Measurements from ENCODE around the gene SFT2D1. TPM values are rescaled to one million over a fixed set of nuclear protein-coding genes. Genes with fewer than 3 reads are reported as not detected.

Gene SFT2D1
- total and polyA plus RNA-seq, 8 donors, result 4.7 to 96.8 (median 44.5) TPM

DNA sequence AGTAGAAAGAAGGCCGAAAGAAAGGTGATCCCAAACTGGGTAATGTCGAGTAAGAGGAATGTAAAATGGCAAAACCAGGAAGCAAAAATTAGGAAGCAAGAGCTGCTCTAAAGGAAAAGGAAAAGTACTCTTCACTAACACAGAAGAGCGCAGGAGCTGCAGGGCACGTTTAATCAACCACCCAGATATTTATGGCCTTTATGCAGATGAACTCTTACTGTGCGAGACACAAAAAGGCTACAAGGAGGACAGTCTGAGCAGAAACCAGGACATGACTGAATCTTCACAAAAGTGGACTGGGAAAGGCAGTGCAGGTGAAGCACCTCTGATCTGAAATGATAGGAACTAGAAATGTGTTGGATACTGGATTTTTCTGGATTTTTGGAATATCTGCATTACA is 18.9 kb downstream of the SFT2D1 start:
- TF ChIP-seq, protein P1, sequence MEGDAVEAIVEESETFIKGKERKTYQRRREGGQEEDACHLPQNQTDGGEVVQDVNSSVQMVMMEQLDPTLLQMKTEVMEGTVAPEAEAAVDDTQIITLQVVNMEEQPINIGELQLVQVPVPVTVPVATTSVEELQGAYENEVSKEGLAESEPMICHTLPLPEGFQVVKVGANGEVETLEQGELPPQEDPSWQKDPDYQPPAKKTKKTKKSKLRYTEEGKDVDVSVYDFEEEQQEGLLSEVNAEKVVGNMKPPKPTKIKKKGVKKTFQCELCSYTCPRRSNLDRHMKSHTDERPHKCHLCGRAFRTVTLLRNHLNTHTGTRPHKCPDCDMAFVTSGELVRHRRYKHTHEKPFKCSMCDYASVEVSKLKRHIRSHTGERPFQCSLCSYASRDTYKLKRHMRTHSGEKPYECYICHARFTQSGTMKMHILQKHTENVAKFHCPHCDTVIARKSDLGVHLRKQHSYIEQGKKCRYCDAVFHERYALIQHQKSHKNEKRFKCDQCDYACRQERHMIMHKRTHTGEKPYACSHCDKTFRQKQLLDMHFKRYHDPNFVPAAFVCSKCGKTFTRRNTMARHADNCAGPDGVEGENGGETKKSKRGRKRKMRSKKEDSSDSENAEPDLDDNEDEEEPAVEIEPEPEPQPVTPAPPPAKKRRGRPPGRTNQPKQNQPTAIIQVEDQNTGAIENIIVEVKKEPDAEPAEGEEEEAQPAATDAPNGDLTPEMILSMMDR (IDR thresholded peaks at IDR 0.05), result no peak
- TF ChIP-seq POLR2AphosphoS5 (IDR thresholded peaks at IDR 0.05) (no peak), EP300 (IDR thresholded peaks at IDR 0.05) (no peak), POLR2A (IDR thresholded peaks at IDR 0.05) (no peak)
- no peaks in the 10 kb centered on the region for H3K27me3 ChIP-seq
- no peak overlapping the region for H3K27ac ChIP-seq
- DNase-seq, result no peak
- H3K4me1 ChIP-seq, result no peaks in the 10 kb centered on the region
- H3K4me3 ChIP-seq, result no peak overlapping the region
- intact Hi-C loops (cut with DNase I; ENCODE audit: low total_unique reads), result no loop called here
- WGBS, 5 donors, result 89 to 94% (median 93%) methylated on average over 5 of the region's 5 CpGs
- peaks cover 20 to 95% (median 90%) of the 10 kb centered on the region in 4 donors for H3K36me3 ChIP-seq
- no peaks in the 10 kb centered on the region for H3K9me3 ChIP-seq

DNA sequence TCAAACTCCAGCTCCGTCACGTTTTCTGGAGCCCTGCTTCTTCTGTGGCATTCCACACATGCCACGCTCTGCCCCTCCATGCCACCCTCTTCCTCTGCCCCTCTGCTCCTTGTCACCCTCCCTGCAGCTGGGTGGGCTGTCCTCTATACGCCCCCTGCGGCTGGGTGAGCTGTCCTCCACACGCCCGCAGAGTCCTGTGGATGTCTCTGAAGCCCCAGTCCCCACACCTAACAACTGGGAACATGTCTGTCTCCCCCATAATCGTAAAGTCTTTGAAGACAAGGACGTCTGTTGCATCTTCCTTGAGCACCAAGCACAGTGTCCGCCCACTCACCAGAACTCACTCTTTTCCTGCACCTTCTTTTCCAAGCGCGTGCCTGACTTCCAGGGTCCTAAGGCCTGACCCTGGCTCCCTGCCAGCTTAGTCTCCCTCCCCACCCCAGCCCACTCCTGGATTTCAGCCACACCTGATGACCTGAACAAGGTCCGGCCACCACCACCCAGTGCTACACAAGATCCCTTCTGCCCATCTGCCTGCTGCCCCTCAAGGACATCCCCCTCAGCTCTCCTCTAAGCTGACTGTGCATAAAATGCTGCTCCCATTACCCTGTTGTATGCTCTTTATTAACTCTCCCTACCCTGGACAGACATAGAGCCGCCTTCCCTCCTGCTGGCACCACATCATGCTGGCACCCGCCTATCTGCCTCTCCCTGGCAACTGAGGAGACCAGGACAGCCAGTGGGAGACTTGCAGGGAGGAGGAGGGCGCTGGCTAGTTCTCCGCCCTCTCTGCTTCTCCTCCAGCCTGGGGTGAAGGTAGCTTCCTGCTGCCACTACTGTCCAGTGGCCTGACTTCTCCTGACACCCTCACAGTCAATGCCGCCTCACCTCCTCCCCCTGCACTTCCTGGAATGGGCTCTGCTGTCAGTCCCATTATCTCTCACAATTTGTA is 23.4 kb downstream of the SFT2D1 start:
- Histone ChIP-seq H3K4me3 (no peak overlapping the region), H3K27ac (no peak overlapping the region), H3K36me3 (peaks cover 8 to 56% (median 52%) of the 10 kb centered on the region in 4 donors), H3K4me1 (peaks cover 0 to 7% (median 0%) of the 10 kb centered on the region in 4 donors), H3K27me3 (no peaks in the 10 kb centered on the region), H3K9me3 (no peaks in the 10 kb centered on the region)
- no peak for DNase-seq
- intact Hi-C loops (cut with DNase I; ENCODE audit: low total_unique reads), result no loop called here
- TF ChIP-seq POLR2AphosphoS5 (IDR thresholded peaks at IDR 0.05) (no peak), EP300 (IDR thresholded peaks at IDR 0.05) (no peak), POLR2A (IDR thresholded peaks at IDR 0.05) (no peak)
- TF ChIP-seq, protein P1 (IDR thresholded peaks at IDR 0.05), result no peak
- 83 to 90% (median 85%) methylated on average over 18 of the region's 18 CpGs for WGBS, 5 donors

DNA sequence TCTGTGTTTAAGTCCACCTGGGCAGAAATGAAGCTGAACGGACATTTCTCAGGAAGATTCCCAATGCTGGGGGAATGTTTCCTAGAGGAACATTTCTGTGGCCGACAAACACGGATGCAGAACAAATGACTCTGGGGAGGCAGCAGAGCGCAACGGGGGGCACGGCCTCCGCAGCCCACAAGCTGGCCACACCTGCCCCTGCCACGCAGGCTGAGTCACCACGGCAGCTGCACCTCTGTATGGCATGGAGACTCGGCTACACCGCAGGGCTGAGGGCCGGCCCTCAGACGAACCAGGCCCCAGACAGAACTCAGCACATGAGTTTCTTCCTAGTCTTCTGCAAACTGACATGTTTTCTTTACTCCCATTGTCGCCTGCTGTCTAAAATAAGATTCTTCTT is 24.1 kb downstream of the SFT2D1 start:
- Histone ChIP-seq H3K27me3 (no peaks in the 10 kb centered on the region), H3K9me3 (no peaks in the 10 kb centered on the region), H3K4me1 (peaks cover 0 to 7% (median 0%) of the 10 kb centered on the region in 4 donors), H3K4me3 (no peak overlapping the region), H3K27ac (no peak overlapping the region), H3K36me3 (peaks cover 8 to 49% (median 45%) of the 10 kb centered on the region in 4 donors)
- 82 to 85% (median 85%) methylated on average over 14 of the region's 14 CpGs for WGBS, 5 donors
- TF ChIP-seq POLR2A (IDR thresholded peaks at IDR 0.05), result no peak
- no peak for TF ChIP-seq EP300 (IDR thresholded peaks at IDR 0.05)
- TF ChIP-seq, protein P1 (IDR thresholded peaks at IDR 0.05), result no peak
- TF ChIP-seq POLR2AphosphoS5 (IDR thresholded peaks at IDR 0.05), result no peak
- intact Hi-C loops (cut with DNase I; ENCODE audit: low total_unique reads), result no loop called here
- DNase-seq, result no peak

DNA sequence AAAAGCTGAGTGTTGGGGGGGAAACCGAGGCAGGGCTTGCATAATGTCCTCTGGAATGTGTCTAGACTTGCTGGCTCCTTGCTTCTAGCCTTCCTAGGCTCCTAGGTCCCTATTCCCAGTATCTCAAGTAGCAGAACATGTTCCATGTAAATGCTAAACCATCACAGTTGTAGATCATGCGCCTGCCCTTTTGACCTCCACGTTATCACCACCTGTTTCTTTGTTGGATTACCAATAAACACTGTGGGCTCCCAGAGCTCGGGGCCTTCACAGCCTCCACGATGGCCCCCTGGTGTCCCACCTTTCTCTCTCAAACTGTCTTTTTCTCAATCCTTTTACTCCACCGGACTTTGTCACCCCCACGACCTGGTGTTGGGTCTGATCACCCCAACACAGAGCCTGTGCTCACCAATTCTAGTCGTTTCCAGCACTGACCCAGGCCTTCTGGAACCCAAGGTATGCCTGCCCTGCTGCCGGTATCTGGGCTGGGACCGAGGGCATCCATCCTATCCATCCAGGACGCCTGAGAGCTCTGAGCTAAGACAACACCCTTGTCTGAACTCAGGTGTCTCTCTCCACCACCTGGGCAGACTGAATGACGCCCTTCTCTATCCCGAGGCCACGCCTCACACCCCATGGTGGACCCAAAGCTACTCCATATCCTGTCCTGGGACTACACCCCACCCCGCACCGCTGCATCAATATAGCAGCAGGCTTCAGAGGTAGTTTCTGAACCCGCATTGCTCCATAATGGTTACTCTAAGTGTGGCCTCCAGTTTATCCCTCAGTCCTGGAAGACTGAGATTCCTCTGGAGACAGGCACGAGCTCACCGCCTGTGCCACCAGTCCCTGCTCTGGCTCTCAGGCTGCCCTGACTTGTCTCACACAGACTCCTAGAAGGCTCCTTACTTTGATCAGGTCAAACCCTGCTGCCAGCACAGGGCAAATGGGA is 24.8 kb downstream of the SFT2D1 start:
- Histone ChIP-seq H3K4me3 (no peak overlapping the region), H3K27ac (no peak overlapping the region), H3K36me3 (peaks cover 8 to 42% (median 38%) of the 10 kb centered on the region in 4 donors), H3K27me3 (no peaks in the 10 kb centered on the region), H3K9me3 (no peaks in the 10 kb centered on the region), H3K4me1 (peaks cover 0 to 7% (median 0%) of the 10 kb centered on the region in 4 donors)
- intact Hi-C loops (cut with DNase I; ENCODE audit: low total_unique reads), result no loop called here
- 84 to 89% (median 87%) methylated on average over 18 to 19 of the region's 19 CpGs for WGBS, 5 donors
- DNase-seq, result no peak
- TF ChIP-seq POLR2A (IDR thresholded peaks at IDR 0.05) (no peak), EP300 (IDR thresholded peaks at IDR 0.05) (no peak), POLR2AphosphoS5 (IDR thresholded peaks at IDR 0.05) (no peak)
- TF ChIP-seq, protein P1 (IDR thresholded peaks at IDR 0.05), result no peak

Data from stomach (tissue), 9 donors.